Skin of body (tissue), 2 donors: Measurements from ENCODE around the gene PALB2. TPM values are rescaled to one million over a fixed set of nuclear protein-coding genes. Genes with fewer than 3 reads are reported as not detected.
A peak's percentile ranks its signal among the peaks of the same experiment; 100 is the strongest.

ENCODE experiments used
- DNase-seq: peaks from one replicate; lab custom pipeline; 2025; lab: John Stamatoyannopoulos, UW
- total RNA-seq: library from RNA; depleted of rRNA; stranded (reverse); fragments of >200 nt; gene quantifications from one replicate; pipeline ENCODE4 v1.2.3, GENCODE V29; 2014

The PALB2 gene
- total RNA-seq: 7.4 TPM

- peak; percentile 89 for DNase-seq
Observed at GRCh38 chr16:23640931-23641765, at the start of gene PALB2, which contains the start of gene DCTN5. TSS of gene PALB2 (minus strand) at chr16:23641310. CDS start at chr16:23641157, 153 bp downstream. TSS of gene DCTN5 (plus strand) at chr16:23641466. CDS start at chr16:23641543, 77 bp downstream.

GRCh38 chr16:23689442-23690187, 48.5 kb upstream of the PALB2 start:
- DNase-seq: no peak

GRCh38 chr16:23687034-23687808, 46.1 kb upstream of the PALB2 start:
- DNase-seq: no peak

- no peak for DNase-seq
Observed at GRCh38 chr16:23683487-23683886, 42.4 kb upstream of the PALB2 start.

GRCh38 chr16:23682181-23682580, 41.1 kb upstream of the PALB2 start:
- DNase-seq: no peak

GRCh38 chr16:23679986-23680336, 38.9 kb upstream of the PALB2 start:
- no peak for DNase-seq

- no peak for DNase-seq
Observed at GRCh38 chr16:23679274-23679985, 38.3 kb upstream of the PALB2 start.

GRCh38 chr16:23678430-23679273, 37.5 kb upstream of the PALB2 start, which contains the start of gene PLK1:
TSS of gene PLK1 (plus strand) at chr16:23678889. CDS start at chr16:23678933, 44 bp downstream.
- peak; percentile 50 for DNase-seq

GRCh38 chr16:23676924-23677480, 35.9 kb upstream of the PALB2 start:
- DNase-seq: no peak

GRCh38 chr16:23673971-23674614, 33.0 kb upstream of the PALB2 start:
- DNase-seq: no peak

GRCh38 chr16:23670137-23670776, 29.1 kb upstream of the PALB2 start:
- DNase-seq: no peak

- DNase-seq: no peak
Observed at GRCh38 chr16:23668873-23669272, 27.8 kb upstream of the PALB2 start.

GRCh38 chr16:23668225-23668624, 27.1 kb upstream of the PALB2 start:
- no peak for DNase-seq

- DNase-seq: no peak
Observed at GRCh38 chr16:23667355-23667659, 26.2 kb upstream of the PALB2 start.

GRCh38 chr16:23666571-23667354, 25.7 kb upstream of the PALB2 start:
- no peak for DNase-seq

- DNase-seq: no peak
Observed at GRCh38 chr16:23663918-23664317, 22.8 kb upstream of the PALB2 start.

GRCh38 chr16:23651943-23652468, 10.9 kb upstream of the PALB2 start:
- no peak for DNase-seq
